Upper lobe of right lung (tissue), 1 donor: ENCODE data around the gene ADSL. TPM values are rescaled to one million over a fixed set of nuclear protein-coding genes. Genes with fewer than 3 reads are reported as not detected.
A peak's percentile ranks its signal among the peaks of the same experiment; 100 is the strongest.

Experiments used
- ATAC-seq: fragments of 200-7000 bp; cut with Tn5 transposase; one replicate; pipeline ENCODE4 v1.9.1; 2020; ENCODE audit warnings: mild to moderate bottlenecking, moderate library complexity
- DNase-seq: peaks from one replicate; pipeline ENCODE4 v3.0.0-alpha.2; 2020
- H3K27ac ChIP-seq: fragments of 200-600 bp; one replicate; pipeline ENCODE4 v1.8.0; 2022
- H3K27me3 ChIP-seq: fragments of 200-600 bp; one replicate; pipeline ENCODE4 v1.8.0; 2022; ENCODE audit warnings: mild to moderate bottlenecking
- H3K36me3 ChIP-seq: fragments of 200-600 bp; one replicate; pipeline ENCODE4 v1.8.0; 2022
- H3K4me1 ChIP-seq: fragments of 200-600 bp; one replicate; pipeline ENCODE4 v1.8.0; 2022
- H3K4me3 ChIP-seq: fragments of 200-600 bp; one replicate; pipeline ENCODE4 v1.8.0; 2022; ENCODE audit warnings: mild to moderate bottlenecking
- H3K9me3 ChIP-seq: fragments of 200-600 bp; one replicate; pipeline ENCODE4 v1.8.0; 2022
- intact Hi-C: fragments of 100-400 bp; cut with DNase I; formaldehyde crosslinking; loops from one replicate; pipeline ENCODE4 v1.11.0; 2022
- total RNA-seq: library from RNA; stranded (reverse); fragmentation: NEBNext Ultra II Directional; extraction: Animal tissue kit (Norgen Biotek cat#: 25700); gene quantifications from one replicate; pipeline ENCODE4 v1.2.1, GENCODE V29; 2021
- TF ChIP-seq, protein P1 (sequence below): fragments of 200-600 bp; IDR thresholded peaks from one replicate; pipeline ENCODE4 v1.8.0; 2022; ENCODE audit warnings: antibody characterized with exemption
- donor health status: DM: no; HTN: yes; CAD: no; lungs with severe emphysema.

ADSL gene
- total RNA-seq, 1 donor from 2014 or later = 38.7 TPM

GRCh38 chr22:40417041-40417440 is 70.7 kb downstream of the ADSL start:
- ATAC-seq = no peak
- peak; percentile 46 for DNase-seq
- intact Hi-C loops = no loop called here
- Histone ChIP-seq H3K27ac (peak overlapping the region; percentile 6), H3K27me3 (no peaks in the 10 kb centered on the region), H3K4me1 (peaks cover 12% of the 10 kb centered on the region), H3K4me3 (no peak overlapping the region), H3K36me3 (peaks cover 61% of the 10 kb centered on the region), H3K9me3 (no peaks in the 10 kb centered on the region)
- TF ChIP-seq, protein P1, sequence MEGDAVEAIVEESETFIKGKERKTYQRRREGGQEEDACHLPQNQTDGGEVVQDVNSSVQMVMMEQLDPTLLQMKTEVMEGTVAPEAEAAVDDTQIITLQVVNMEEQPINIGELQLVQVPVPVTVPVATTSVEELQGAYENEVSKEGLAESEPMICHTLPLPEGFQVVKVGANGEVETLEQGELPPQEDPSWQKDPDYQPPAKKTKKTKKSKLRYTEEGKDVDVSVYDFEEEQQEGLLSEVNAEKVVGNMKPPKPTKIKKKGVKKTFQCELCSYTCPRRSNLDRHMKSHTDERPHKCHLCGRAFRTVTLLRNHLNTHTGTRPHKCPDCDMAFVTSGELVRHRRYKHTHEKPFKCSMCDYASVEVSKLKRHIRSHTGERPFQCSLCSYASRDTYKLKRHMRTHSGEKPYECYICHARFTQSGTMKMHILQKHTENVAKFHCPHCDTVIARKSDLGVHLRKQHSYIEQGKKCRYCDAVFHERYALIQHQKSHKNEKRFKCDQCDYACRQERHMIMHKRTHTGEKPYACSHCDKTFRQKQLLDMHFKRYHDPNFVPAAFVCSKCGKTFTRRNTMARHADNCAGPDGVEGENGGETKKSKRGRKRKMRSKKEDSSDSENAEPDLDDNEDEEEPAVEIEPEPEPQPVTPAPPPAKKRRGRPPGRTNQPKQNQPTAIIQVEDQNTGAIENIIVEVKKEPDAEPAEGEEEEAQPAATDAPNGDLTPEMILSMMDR = no peak

GRCh38 chr22:40417881-40418280 is 71.6 kb downstream of the ADSL start:
- DNase-seq = no peak

DNA sequence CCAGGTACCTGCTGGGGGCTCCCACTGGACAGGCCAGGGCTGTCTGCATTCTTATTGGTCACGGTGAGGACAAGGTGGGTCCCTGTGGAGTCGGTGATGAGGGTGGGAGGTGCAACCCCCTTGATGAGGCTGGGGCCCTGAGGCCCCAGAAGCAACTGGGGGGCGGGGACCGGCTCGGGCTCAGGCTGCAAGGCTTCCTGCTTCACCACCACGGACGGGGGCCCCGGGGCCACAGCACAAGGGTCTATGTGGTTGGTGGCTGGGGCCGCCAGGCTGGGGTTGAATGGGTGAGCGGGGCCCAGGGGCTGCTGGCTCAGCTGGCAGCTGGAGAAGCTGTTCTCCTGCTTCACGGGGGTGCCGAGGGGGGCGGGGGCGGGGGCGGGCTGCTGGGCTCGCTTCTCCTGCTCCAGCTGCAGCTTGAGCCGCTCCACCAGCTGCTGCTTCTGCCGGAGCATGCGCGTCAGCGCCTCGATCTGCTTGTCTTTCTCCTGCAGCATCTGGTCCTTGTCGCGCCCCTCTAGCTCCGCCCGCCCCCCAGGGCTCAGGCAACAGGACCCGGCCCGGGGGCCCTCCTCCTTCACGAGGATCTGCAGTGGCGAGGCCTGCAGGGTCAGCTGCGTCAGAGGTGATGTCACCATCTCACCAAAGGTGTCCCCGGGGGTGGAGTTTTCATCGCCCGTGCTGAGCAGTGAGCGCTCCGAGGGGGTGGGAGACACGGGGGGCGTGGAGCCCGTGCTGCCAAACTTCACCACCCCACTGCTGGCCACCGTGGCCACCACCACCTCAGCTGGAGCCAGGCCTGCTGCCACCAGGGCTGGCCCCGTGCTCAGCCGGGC is 72.3 kb downstream of the ADSL start:
- TF ChIP-seq, protein P1 = no peak
- DNase-seq = no peak
- no peak overlapping the region for H3K27ac ChIP-seq

More at GRCh38 chr22:40417881-40418280, 71.6 kb downstream of the ADSL start:
- H3K36me3 ChIP-seq = peaks cover 65% of the 10 kb centered on the region
- no peak overlapping the region for H3K27ac ChIP-seq
- peaks cover 12% of the 10 kb centered on the region for H3K4me1 ChIP-seq
- ATAC-seq = no peak
- H3K9me3 ChIP-seq = no peaks in the 10 kb centered on the region
- H3K4me3 ChIP-seq = no peak overlapping the region
- no peaks in the 10 kb centered on the region for H3K27me3 ChIP-seq
- TF ChIP-seq, protein P1 = no peak
- intact Hi-C loops = no loop called here

GRCh38 chr22:40419718-40420117 is 73.4 kb downstream of the ADSL start:
- H3K9me3 ChIP-seq = no peaks in the 10 kb centered on the region
- DNase-seq = no peak
- peaks cover 83% of the 10 kb centered on the region for H3K36me3 ChIP-seq

More for the DNA sequence above, 72.3 kb downstream of the ADSL start:
- no peaks in the 10 kb centered on the region for H3K27me3 ChIP-seq
- no peak overlapping the region for H3K4me3 ChIP-seq
- H3K36me3 ChIP-seq = peaks cover 72% of the 10 kb centered on the region
- ATAC-seq = no peak
- no peaks in the 10 kb centered on the region for H3K9me3 ChIP-seq
- intact Hi-C loops = no loop called here
- H3K4me1 ChIP-seq = peaks cover 12% of the 10 kb centered on the region

GRCh38 chr22:40420341-40421081 is 74.2 kb downstream of the ADSL start:
- ATAC-seq = no peak
- Histone ChIP-seq H3K27ac (no peak overlapping the region), H3K4me3 (no peak overlapping the region), H3K4me1 (peaks cover 9% of the 10 kb centered on the region), H3K9me3 (no peaks in the 10 kb centered on the region), H3K27me3 (no peaks in the 10 kb centered on the region), H3K36me3 (peaks cover 91% of the 10 kb centered on the region)
- intact Hi-C loops = no loop called here
- TF ChIP-seq, protein P1 = no peak
- no peak for DNase-seq

More at GRCh38 chr22:40419718-40420117, 73.4 kb downstream of the ADSL start:
- H3K27ac ChIP-seq = no peak overlapping the region
- TF ChIP-seq, protein P1 = no peak
- intact Hi-C loops = no loop called here
- H3K4me3 ChIP-seq = no peak overlapping the region
- no peaks in the 10 kb centered on the region for H3K27me3 ChIP-seq
- H3K4me1 ChIP-seq = peaks cover 10% of the 10 kb centered on the region
- ATAC-seq = no peak
